Bladder microvascular endothelial cell (primary cell): ENCODE data around the gene SLC52A3. TPM values are rescaled to one million over a fixed set of nuclear protein-coding genes. Genes with fewer than 3 reads are reported as not detected.

ENCODE experiments used
- total RNA-seq: library from RNA; depleted of rRNA; stranded (reverse); fragments of >200 nt; gene quantifications from 2 replicates; pipeline ENCODE4 v1.2.3, GENCODE V29; 2014

SLC52A3 gene
- total RNA-seq, result 0.13 TPM in 1 of 2 replicates, not detected in the other

GRCh38 chr20:768426-768978, at the start of gene SLC52A3:
TSS of gene SLC52A3 (minus strand) at chr20:768500. CDS start at chr20:765774, 2,726 bp downstream.

Other genes starting within 250 kb of the SLC52A3 start
- 61.2 and 154 TPM in 2 replicates for gene CSNK2A1, start 224.7 kb downstream of the SLC52A3 start, total RNA-seq
- gene TCF15, start 158.2 kb downstream of the SLC52A3 start, total RNA-seq, result 1.6 and 3.7 TPM in 2 replicates
- gene SRXN1, start 115.3 kb downstream of the SLC52A3 start, total RNA-seq, result 25.2 and 30.1 TPM in 2 replicates
- gene SCRT2, start 92.7 kb downstream of the SLC52A3 start, total RNA-seq, result not detected in 2 replicates
- 0.97 and 2.0 TPM in 2 replicates for gene FAM110A, start 65.2 kb upstream of the SLC52A3 start, total RNA-seq
- not detected in 2 replicates for gene ANGPT4, start 147.8 kb upstream of the SLC52A3 start, total RNA-seq
- not detected in 2 replicates for gene RSPO4, start 233.8 kb upstream of the SLC52A3 start, total RNA-seq